Naive thymus-derived CD4-positive, alpha-beta T cell (primary cell): ENCODE results near the gene C19orf73. TPM values are rescaled to one million over a fixed set of nuclear protein-coding genes. Genes with fewer than 3 reads are reported as not detected.
"Not testable (repeated sequence)": the region's sequence is repeated elsewhere in the genome, so short reads cannot be mapped to it uniquely, and the experiment has no call there.

ENCODE experiments used
- ATAC-seq: fragments of 150-1000 bp; cut with Tn5 transposase; 2 replicates; pipeline ENCODE4 v1.10.0; 2021; ENCODE audit warnings: mild to moderate bottlenecking, moderate library complexity
- CTCF ChIA-PET: fragments of 350-600 bp; sonication (Branson Sonifier 250); formaldehyde crosslinking; loops from one replicate; lab custom pipeline; 2021; ENCODE audit warnings: antibody characterized with exemption; lab: Charles Lee
- POLR2A ChIA-PET: fragments of 350-600 bp; sonication (Branson Sonifier 250); formaldehyde crosslinking; loops from one replicate; lab custom pipeline; 2021; ENCODE audit warnings: antibody characterized with exemption, inconsistent platforms; lab: Charles Lee
- DNase-seq, 9 donors: peaks; one replicate each; pipeline versions ENCODE4 v3.0.0 to v3.0.0-alpha.2; 2020 to 2022; ENCODE audit warnings: mixed read lengths in 1 of 9
- H3K27ac ChIP-seq: one replicate; pipeline ENCODE4 v1.7.0; 2013; ENCODE audit warnings: mild to moderate bottlenecking, low read depth, low read length, moderate library complexity
- H3K27me3 ChIP-seq, 2 donors: one replicate each; pipeline ENCODE4 v1.7.0; 2013; ENCODE audit warnings: low read length in 2 of 2, mild to moderate bottlenecking in 2 of 2, moderate library complexity in 2 of 2; ENCODE audit not compliant: control insufficient read depth in 2 of 2, insufficient read depth in 2 of 2
- H3K36me3 ChIP-seq, 3 experiments: 1 replicate in 2 of 3; 2 replicates in 1 of 3; pipeline ENCODE4 v1.7.0; 2013; ENCODE audit warnings: low read length in 3 of 3, mild to moderate bottlenecking in 3 of 3, moderate library complexity in 1 of 3; ENCODE audit not compliant: insufficient read depth in 3 of 3, control insufficient read depth in 2 of 3
- H3K4me1 ChIP-seq, 2 donors: one replicate each; pipeline ENCODE4 v1.7.0; 2013; ENCODE audit warnings: low read length in 2 of 2, mild to moderate bottlenecking in 2 of 2, moderate library complexity in 1 of 2; ENCODE audit not compliant: control insufficient read depth in 2 of 2, insufficient read depth in 2 of 2
- H3K4me3 ChIP-seq: 2 replicates; pipeline ENCODE4 v1.7.0; 2013; ENCODE audit warnings: mild to moderate bottlenecking, low read length
- H3K9me3 ChIP-seq, 3 experiments: 1 replicate in 2 of 3; 2 replicates in 1 of 3; pipeline ENCODE4 v1.7.0; 2013; ENCODE audit warnings: low read length in 3 of 3; ENCODE audit not compliant: control insufficient read depth in 2 of 3
- H3K27ac Mint-ChIP-seq, 9 donors: one replicate each; pipeline ENCODE4 v1.8.0; 2020 to 2022; ENCODE audit warnings: mixed read lengths in 9 of 9, mild to moderate bottlenecking in 8 of 9, moderate library complexity in 5 of 9, inconsistent platforms in 2 of 9
- H3K27me3 Mint-ChIP-seq, 5 donors: one replicate each; pipeline ENCODE4 v1.8.0; 2021 to 2022; ENCODE audit warnings: mixed read lengths in 5 of 5, mild to moderate bottlenecking in 1 of 5
- H3K36me3 Mint-ChIP-seq, 5 donors: one replicate each; pipeline ENCODE4 v1.8.0; 2020 to 2022; ENCODE audit warnings: mixed read lengths in 5 of 5, mild to moderate bottlenecking in 3 of 5, inconsistent platforms in 1 of 5
- H3K4me1 Mint-ChIP-seq, 7 donors: one replicate each; pipeline ENCODE4 v1.8.0; 2020 to 2022; ENCODE audit warnings: mixed read lengths in 7 of 7, mild to moderate bottlenecking in 3 of 7, inconsistent platforms in 1 of 7
- H3K4me3 Mint-ChIP-seq, 10 donors: one replicate each; pipeline ENCODE4 v1.8.0; 2020 to 2022; ENCODE audit warnings: mild to moderate bottlenecking in 10 of 10, mixed read lengths in 10 of 10, moderate library complexity in 6 of 10, inconsistent platforms in 2 of 10
- H3K9me3 Mint-ChIP-seq, 11 donors: one replicate each; pipeline ENCODE4 v1.8.0; 2020 to 2022; ENCODE audit warnings: mixed read lengths in 11 of 11, mild to moderate bottlenecking in 4 of 11, inconsistent platforms in 1 of 11, moderate library complexity in 1 of 11
- intact Hi-C, 2 donors: fragments of 100-400 bp; cut with micrococcal nuclease; formaldehyde crosslinking; loops; one replicate each; pipeline ENCODE4 v1.15.1; 2023
- polyA plus RNA-seq, 2 donors: library from polyadenylated mRNA; unstranded; fragments of 300-500 nt; fragmentation: Illumina TruSeq; gene quantifications; one replicate each; pipeline ENCODE4 v1.2.3, GENCODE V29; 2021
- total RNA-seq, 6 experiments: library from RNA in 5 of 6; stranded (reverse) in 5 of 6; gene quantifications; 1 replicate in 5 of 6; 2 replicates in 1 of 6; pipeline ENCODE4 v1.2.3 and lab custom pipeline; 2021 to 2026

The C19orf73 gene
- total and polyA plus RNA-seq, 7 experiments from 2014 or later = 1.3 to 4.8 (median 2.3) TPM

- CTCF ChIA-PET = interaction anchor here (0.6 to 4.6 kb wide), 4 partner anchors 11 to 52 kb away, joined by 3 to 28 read pairs (median 3); partner anchors contain the start of gene LIN7B
- Histone ChIP-seq H3K9me3 (no peaks in the 10 kb centered on the region), H3K27me3 (peaks cover 8 to 29% of the 10 kb centered on the region in 2 donors), H3K4me1 (peaks cover 8 to 35% of the 10 kb centered on the region in 2 donors), H3K36me3 (no peaks in the 10 kb centered on the region), H3K27ac (no peak overlapping the region), H3K4me3 (peak overlapping the region; percentile 52)
- Mint-ChIP-seq H3K4me3 (peak overlapping the region; percentile 62 to 88 (median 78)), H3K4me1 (peaks cover 16 to 43% (median 35%) of the 10 kb centered on the region in 7 donors), H3K27me3 (peaks cover 64 to 77% (median 67%) of the 10 kb centered on the region in 5 donors), H3K36me3 (peaks cover 0 to 9% (median 0%) of the 10 kb centered on the region in 5 donors), H3K27ac (no peak overlapping the region), H3K9me3 (peaks cover 0 to 12% (median 4%) of the 10 kb centered on the region in 11 donors)
- intact Hi-C loops = loop anchor here (1.0 to 10.0 kb wide), 6 partner anchors 21 to 355 kb away; partner anchors contain the start of genes C19orf73 (in 1 of the 2), GYS1 (in 1 of the 2), LHB (in 1 of the 2) and PPFIA3 (in 1 of the 2)
- POLR2A ChIA-PET = interaction anchor here (1.5 kb wide), 1 partner anchor 51 kb away, joined by 4 read pairs; no protein-coding TSS in a partner anchor
- DNase-seq (no peak), ATAC-seq (no peak)
Observed at GRCh38 chr19:49149652-49150105, 30.7 kb upstream of the C19orf73 start.

- intact Hi-C loops = loop anchor here (1.0 to 10.0 kb wide), 5 partner anchors 21 to 354 kb away; partner anchors contain the start of genes GYS1 (in 1 of the 2), LHB (in 1 of the 2), RUVBL2 (in 1 of the 2) and SLC17A7 (in 1 of the 2)
- H3K27ac Mint-ChIP-seq = no peak overlapping the region
- H3K9me3 ChIP-seq = no peaks in the 10 kb centered on the region
Observed at GRCh38 chr19:49148784-49149651, 30.1 kb upstream of the C19orf73 start.

GRCh38 chr19:49148044-49148682, 29.2 kb upstream of the C19orf73 start:
- H3K27ac Mint-ChIP-seq = no peak overlapping the region

More at GRCh38 chr19:49148784-49149651, 30.1 kb upstream of the C19orf73 start:
- peak overlapping the region; percentile 52 for H3K4me3 ChIP-seq
- POLR2A ChIA-PET = interaction anchor here (1.5 kb wide), 1 partner anchor 51 kb away, joined by 4 read pairs; no protein-coding TSS in a partner anchor
- Mint-ChIP-seq H3K9me3 (peaks cover 0 to 10% (median under 1%) of the 10 kb centered on the region in 11 donors), H3K27me3 (peaks cover 59 to 71% (median 61%) of the 10 kb centered on the region in 5 donors), H3K4me3 (peak overlapping the region; percentile 32 to 88 (median 76)), H3K36me3 (peaks cover 0 to 7% (median 0%) of the 10 kb centered on the region in 5 donors), H3K4me1 (peaks cover 16 to 43% (median 35%) of the 10 kb centered on the region in 7 donors)
- H3K4me1 ChIP-seq = peaks cover 8 to 35% of the 10 kb centered on the region in 2 donors
- CTCF ChIA-PET = interaction anchor here (0.6 to 4.6 kb wide), 5 partner anchors 10 to 162 kb away, joined by 3 to 28 read pairs (median 3); partner anchors contain the start of gene LIN7B
- no peaks in the 10 kb centered on the region for H3K36me3 ChIP-seq
- DNase-seq = peak; percentile 39 to 83 (median 59)
- peak; percentile 75 for ATAC-seq
- H3K27ac ChIP-seq = no peak overlapping the region
- H3K27me3 ChIP-seq = peaks cover 8 to 29% of the 10 kb centered on the region in 2 donors

GRCh38 chr19:49146408-49146770, 27.4 kb upstream of the C19orf73 start:
- CTCF ChIA-PET = interaction anchor here (0.7 to 4.6 kb wide), 5 partner anchors 18 to 153 kb away, joined by 3 to 28 read pairs (median 5); partner anchors contain the start of gene RUVBL2
- not testable (repeated sequence) for H3K36me3 Mint-ChIP-seq, H3K9me3 ChIP-seq, H3K27ac Mint-ChIP-seq, DNase-seq, ATAC-seq, H3K36me3 ChIP-seq, H3K4me3 ChIP-seq, H3K27ac ChIP-seq, H3K9me3 Mint-ChIP-seq
- POLR2A ChIA-PET = interaction anchor here (1.0 kb wide), 1 partner anchor 49 kb away, joined by 4 read pairs; no protein-coding TSS in a partner anchor
- peak overlapping the region in 4 of 10 donors; percentile 2 to 77 (median 46) for H3K4me3 Mint-ChIP-seq
- peaks cover 8 to 25% of the 10 kb centered on the region in 2 donors for H3K27me3 ChIP-seq
- peaks cover 8 to 33% of the 10 kb centered on the region in 2 donors for H3K4me1 ChIP-seq
- peaks cover 27 to 53% (median 39%) of the 10 kb centered on the region in 7 donors for H3K4me1 Mint-ChIP-seq
- peaks cover 52 to 62% (median 56%) of the 10 kb centered on the region in 5 donors for H3K27me3 Mint-ChIP-seq
- intact Hi-C loops = loop anchor here (1.0 to 10.0 kb wide), 10 partner anchors 32 to 352 kb away; partner anchors contain the start of genes GYS1 (in 2 of the 2), RUVBL2 (in 2 of the 2), LHB (in 1 of the 2) and LIN7B (in 1 of the 2)

More at GRCh38 chr19:49148044-49148682, 29.2 kb upstream of the C19orf73 start:
- peak overlapping the region in 9 of 10 donors; percentile 13 to 83 (median 75) for H3K4me3 Mint-ChIP-seq
- peaks cover 52 to 62% (median 55%) of the 10 kb centered on the region in 5 donors for H3K27me3 Mint-ChIP-seq
- Histone ChIP-seq H3K36me3 (no peaks in the 10 kb centered on the region), H3K27me3 (peaks cover 8 to 29% of the 10 kb centered on the region in 2 donors), H3K9me3 (no peaks in the 10 kb centered on the region), H3K27ac (no peak overlapping the region), H3K4me1 (peaks cover 8 to 35% of the 10 kb centered on the region in 2 donors), H3K4me3 (no peak overlapping the region)
- intact Hi-C loops = loop anchor here (5.0 to 10.0 kb wide), 4 partner anchors 131 to 353 kb away; partner anchors contain the start of genes GYS1 (in 1 of the 2), LHB (in 1 of the 2), RUVBL2 (in 1 of the 2) and SLC17A7 (in 1 of the 2)
- peaks cover 0 to 10% (median 0%) of the 10 kb centered on the region in 11 donors for H3K9me3 Mint-ChIP-seq
- peaks cover 0 to 5% (median 0%) of the 10 kb centered on the region in 5 donors for H3K36me3 Mint-ChIP-seq
- CTCF ChIA-PET = interaction anchor here (0.8 to 4.6 kb wide), 3 partner anchors 34 to 161 kb away, joined by 3 to 28 read pairs (median 3); partner anchors contain the start of gene LIN7B
- no peak for ATAC-seq
- POLR2A ChIA-PET = interaction anchor here (0.7 to 1.5 kb wide), 2 partner anchors 50 to 231 kb away, joined by 3 to 4 read pairs; no protein-coding TSS in a partner anchor
- DNase-seq = no peak
- H3K4me1 Mint-ChIP-seq = peaks cover 16 to 45% (median 36%) of the 10 kb centered on the region in 7 donors

- peak; percentile 54 to 88 (median 74) for DNase-seq
- POLR2A ChIA-PET = no interaction called here
- H3K9me3 ChIP-seq = no peaks in the 10 kb centered on the region
- Mint-ChIP-seq H3K27ac (peak overlapping the region in 3 of 9 donors; percentile 15 to 68 (median 28)), H3K9me3 (peaks cover 0 to 3% (median 0%) of the 10 kb centered on the region in 11 donors), H3K27me3 (peaks cover 50 to 59% (median 55%) of the 10 kb centered on the region in 5 donors), H3K36me3 (peaks cover 0 to 2% (median 0%) of the 10 kb centered on the region in 5 donors), H3K4me3 (peak overlapping the region in 6 of 10 donors; percentile 1 to 77 (median 23)), H3K4me1 (peaks cover 30 to 52% (median 42%) of the 10 kb centered on the region in 7 donors)
- intact Hi-C loops = loop anchor here (1.0 to 10.0 kb wide), 10 partner anchors 31 to 351 kb away; partner anchors contain the start of genes GYS1 (in 2 of the 2), RUVBL2 (in 2 of the 2), LHB (in 1 of the 2) and LIN7B (in 1 of the 2)
- peaks cover 5 to 20% of the 10 kb centered on the region in 2 donors for H3K27me3 ChIP-seq
- peak; percentile 72 for ATAC-seq
- H3K36me3 ChIP-seq = no peaks in the 10 kb centered on the region
- H3K27ac ChIP-seq = no peak overlapping the region
- no peak overlapping the region for H3K4me3 ChIP-seq
- peaks cover 8 to 28% of the 10 kb centered on the region in 2 donors for H3K4me1 ChIP-seq
- CTCF ChIA-PET = interaction anchor here (0.7 to 4.6 kb wide), 8 partner anchors 19 to 152 kb away, joined by 3 to 28 read pairs (median 4); partner anchors contain the start of genes LIN7B and RUVBL2
Observed at GRCh38 chr19:49145573-49146407, 26.8 kb upstream of the C19orf73 start.
